K562 (cell line): ENCODE measurements around the gene RNPEP. TPM values are rescaled to one million over a fixed set of nuclear protein-coding genes. Genes with fewer than 3 reads are reported as not detected.
A peak's percentile ranks its signal among the peaks of the same experiment; 100 is the strongest.

ENCODE experiments used
- CGGBP1 ChIP-seq: fragments of 250-450 bp; sonication (Bioruptor Pico); IDR thresholded peaks from 2 replicates; pipeline ENCODE4 v1.9.0; 2021; ENCODE audit warnings: mild to moderate bottlenecking
- CXXC5 ChIP-seq: fragments of 250-450 bp; sonication (Bioruptor Pico); IDR thresholded peaks from 2 replicates; pipeline ENCODE4 v1.8.0; 2022; ENCODE audit warnings: inconsistent platforms, mild to moderate bottlenecking, moderate library complexity
- ELK3 ChIP-seq: fragments of 450-650 bp; formaldehyde crosslinking; IDR thresholded peaks from 2 replicates; pipeline ENCODE4 v1.4.0; 2020; ENCODE audit warnings: mild to moderate bottlenecking
- HDAC6 ChIP-seq: IDR thresholded peaks from 2 replicates; pipeline ENCODE4 v1.6.1; 2012; ENCODE audit warnings: low read depth, mild to moderate bottlenecking, control low read depth, inconsistent platforms, low read length, moderate library complexity
- HNRNPL ChIP-seq: fragments of 200-400 bp; formaldehyde crosslinking; IDR thresholded peaks from 2 replicates; pipeline ENCODE4 v1.6.1; 2017; ENCODE audit warnings: low read depth, mild to moderate bottlenecking, low read length
- IFI16 ChIP-seq: fragments of 250-450 bp; sonication (Bioruptor Pico); IDR thresholded peaks from 2 replicates; pipeline ENCODE4 v2.1.2; 2022; ENCODE audit warnings: mild to moderate bottlenecking, inconsistent platforms
- STAG1 ChIP-seq: sonication (generic); formaldehyde crosslinking; IDR thresholded peaks from 2 replicates; pipeline ENCODE4 v1.5.0; 2020; ENCODE audit warnings: missing genetic modification reagents, borderline replicate concordance
- ZFP36 ChIP-seq: fragments of 150-350 bp; IDR thresholded peaks from 2 replicates; pipeline ENCODE4 v1.6.1; 2018; ENCODE audit warnings: low read length, low read depth; ENCODE audit not compliant: partially characterized antibody
- ZNF347 ChIP-seq: fragments of 450-650 bp; formaldehyde crosslinking; IDR thresholded peaks from 2 replicates; pipeline ENCODE4 v1.4.0; 2020; ENCODE audit warnings: low read depth, mild to moderate bottlenecking, moderate library complexity
- polyA plus RNA-seq, 8 experiments: library from polyadenylated mRNA; depleted of rRNA in 4 of 8; stranded (reverse) in 5 of 8; unstranded in 3 of 8; fragments of >200 nt; fragmentation: Nextera tagmentation in 2 of 8; fragmentation: Illumina TruSeq in 1 of 8; extraction: Ambion mirVana in 2 of 8; extraction: Trizol in 1 of 8; gene quantifications; 2 replicates each; pipeline versions ENCODE4 v1.2.1 to v1.2.3, GENCODE V29; 2011 to 2014; ENCODE audit warnings: inconsistent platforms in 1 of 8, missing spikeins in 1 of 8
- total RNA-seq, 7 experiments: library from RNA; depleted of rRNA in 6 of 7; stranded (reverse); fragments of >200 nt in 6 of 7; fragmentation: Illumina TruSeq in 2 of 7; extraction: Trizol in 2 of 7; gene quantifications; 2 replicates each; pipeline versions ENCODE4 v1.2.1 to v1.2.3, GENCODE V29; 2011 to 2021; ENCODE audit warnings: low replicate concordance in 1 of 7
- TF ChIP-seq, protein P1 (sequence below): fragments of 200-400 bp; formaldehyde crosslinking; IDR thresholded peaks from 2 replicates; pipeline ENCODE4 v1.6.1; 2017; ENCODE audit warnings: mild to moderate bottlenecking, low read depth, low read length, moderate library complexity
- TF ChIP-seq, protein P2 (sequence below), 2 experiments: fragments of 450-650 bp; IDR thresholded peaks; 2 replicates each; pipeline ENCODE4 v1.6.1; 2016
- TF ChIP-seq, protein P3 (sequence below), 2 experiments: fragments of 450-650 bp in 1 of 2; sonication (generic) in 1 of 2; formaldehyde crosslinking in 1 of 2; IDR thresholded peaks; 2 replicates each; pipeline versions ENCODE4 v1.7.1 to v1.9.0; 2016 to 2022; ENCODE audit warnings: inconsistent platforms in 1 of 2, mild to moderate bottlenecking in 1 of 2, missing genetic modification reagents in 1 of 2

Gene RNPEP
- total and polyA plus RNA-seq, 9 of the 15 experiments (the other 6 are each of a cell fraction or from before 2014, with no cell fraction given) = 27.5 to 131 (median 63.4) TPM

GRCh38 chr1:201982623-201983379, at the start of gene RNPEP (continued):
- TF ChIP-seq HDAC6 (0 out of 2 replicates have a peak, but pooled peaks have one; percentile 24), STAG1 (CRISPR knock-in tag) (peak; percentile 55), ZFP36 (peak; percentile 47), CGGBP1 (CRISPR knock-in tag) (no peak), IFI16 (CRISPR knock-in tag) (no peak), HNRNPL (peak; percentile 35; the same call in 1 of the 2 replicates), CXXC5 (CRISPR knock-in tag) (peak; percentile 83), ELK3 (no peak), ZNF347 (no peak)
- TF ChIP-seq, protein P1, sequence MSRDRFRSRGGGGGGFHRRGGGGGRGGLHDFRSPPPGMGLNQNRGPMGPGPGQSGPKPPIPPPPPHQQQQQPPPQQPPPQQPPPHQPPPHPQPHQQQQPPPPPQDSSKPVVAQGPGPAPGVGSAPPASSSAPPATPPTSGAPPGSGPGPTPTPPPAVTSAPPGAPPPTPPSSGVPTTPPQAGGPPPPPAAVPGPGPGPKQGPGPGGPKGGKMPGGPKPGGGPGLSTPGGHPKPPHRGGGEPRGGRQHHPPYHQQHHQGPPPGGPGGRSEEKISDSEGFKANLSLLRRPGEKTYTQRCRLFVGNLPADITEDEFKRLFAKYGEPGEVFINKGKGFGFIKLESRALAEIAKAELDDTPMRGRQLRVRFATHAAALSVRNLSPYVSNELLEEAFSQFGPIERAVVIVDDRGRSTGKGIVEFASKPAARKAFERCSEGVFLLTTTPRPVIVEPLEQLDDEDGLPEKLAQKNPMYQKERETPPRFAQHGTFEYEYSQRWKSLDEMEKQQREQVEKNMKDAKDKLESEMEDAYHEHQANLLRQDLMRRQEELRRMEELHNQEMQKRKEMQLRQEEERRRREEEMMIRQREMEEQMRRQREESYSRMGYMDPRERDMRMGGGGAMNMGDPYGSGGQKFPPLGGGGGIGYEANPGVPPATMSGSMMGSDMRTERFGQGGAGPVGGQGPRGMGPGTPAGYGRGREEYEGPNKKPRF = no peak
- TF ChIP-seq, protein P2, sequence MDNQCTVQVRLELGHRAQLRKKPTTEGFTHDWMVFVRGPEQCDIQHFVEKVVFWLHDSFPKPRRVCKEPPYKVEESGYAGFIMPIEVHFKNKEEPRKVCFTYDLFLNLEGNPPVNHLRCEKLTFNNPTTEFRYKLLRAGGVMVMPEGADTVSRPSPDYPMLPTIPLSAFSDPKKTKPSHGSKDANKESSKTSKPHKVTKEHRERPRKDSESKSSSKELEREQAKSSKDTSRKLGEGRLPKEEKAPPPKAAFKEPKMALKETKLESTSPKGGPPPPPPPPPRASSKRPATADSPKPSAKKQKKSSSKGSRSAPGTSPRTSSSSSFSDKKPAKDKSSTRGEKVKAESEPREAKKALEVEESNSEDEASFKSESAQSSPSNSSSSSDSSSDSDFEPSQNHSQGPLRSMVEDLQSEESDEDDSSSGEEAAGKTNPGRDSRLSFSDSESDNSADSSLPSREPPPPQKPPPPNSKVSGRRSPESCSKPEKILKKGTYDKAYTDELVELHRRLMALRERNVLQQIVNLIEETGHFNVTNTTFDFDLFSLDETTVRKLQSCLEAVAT (IDR thresholded peaks at IDR 0.05) = peak; percentile 78 to 89; a peak in 3 of 4 replicates
- TF ChIP-seq, protein P3, sequence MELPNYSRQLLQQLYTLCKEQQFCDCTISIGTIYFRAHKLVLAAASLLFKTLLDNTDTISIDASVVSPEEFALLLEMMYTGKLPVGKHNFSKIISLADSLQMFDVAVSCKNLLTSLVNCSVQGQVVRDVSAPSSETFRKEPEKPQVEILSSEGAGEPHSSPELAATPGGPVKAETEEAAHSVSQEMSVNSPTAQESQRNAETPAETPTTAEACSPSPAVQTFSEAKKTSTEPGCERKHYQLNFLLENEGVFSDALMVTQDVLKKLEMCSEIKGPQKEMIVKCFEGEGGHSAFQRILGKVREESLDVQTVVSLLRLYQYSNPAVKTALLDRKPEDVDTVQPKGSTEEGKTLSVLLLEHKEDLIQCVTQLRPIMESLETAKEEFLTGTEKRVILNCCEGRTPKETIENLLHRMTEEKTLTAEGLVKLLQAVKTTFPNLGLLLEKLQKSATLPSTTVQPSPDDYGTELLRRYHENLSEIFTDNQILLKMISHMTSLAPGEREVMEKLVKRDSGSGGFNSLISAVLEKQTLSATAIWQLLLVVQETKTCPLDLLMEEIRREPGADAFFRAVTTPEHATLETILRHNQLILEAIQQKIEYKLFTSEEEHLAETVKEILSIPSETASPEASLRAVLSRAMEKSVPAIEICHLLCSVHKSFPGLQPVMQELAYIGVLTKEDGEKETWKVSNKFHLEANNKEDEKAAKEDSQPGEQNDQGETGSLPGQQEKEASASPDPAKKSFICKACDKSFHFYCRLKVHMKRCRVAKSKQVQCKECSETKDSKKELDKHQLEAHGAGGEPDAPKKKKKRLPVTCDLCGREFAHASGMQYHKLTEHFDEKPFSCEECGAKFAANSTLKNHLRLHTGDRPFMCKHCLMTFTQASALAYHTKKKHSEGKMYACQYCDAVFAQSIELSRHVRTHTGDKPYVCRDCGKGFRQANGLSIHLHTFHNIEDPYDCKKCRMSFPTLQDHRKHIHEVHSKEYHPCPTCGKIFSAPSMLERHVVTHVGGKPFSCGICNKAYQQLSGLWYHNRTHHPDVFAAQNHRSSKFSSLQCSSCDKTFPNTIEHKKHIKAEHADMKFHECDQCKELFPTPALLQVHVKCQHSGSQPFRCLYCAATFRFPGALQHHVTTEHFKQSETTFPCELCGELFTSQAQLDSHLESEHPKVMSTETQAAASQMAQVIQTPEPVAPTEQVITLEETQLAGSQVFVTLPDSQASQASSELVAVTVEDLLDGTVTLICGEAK (IDR thresholded peaks at IDR 0.05) = peak; percentile 96
- TF ChIP-seq, protein P3 (CRISPR knock-in tag; IDR thresholded peaks at IDR 0.05) = no peak
